GM19463 (cell line): Measurements from ENCODE around the gene OR2A7.
A peak's percentile ranks its signal among the peaks of the same experiment; 100 is the strongest.
"Not testable (repeated sequence)": the region's sequence is repeated elsewhere in the genome, so short reads cannot be mapped to it uniquely, and the experiment has no call there.

ENCODE experiments used
- ATAC-seq: cut with Tn5 transposase; IDR thresholded peaks from one replicate; pipeline ENCODE4 v1.9.1; 2021; ENCODE audit warnings: mild to moderate bottlenecking, moderate library complexity; ENCODE audit not compliant: unreplicated experiment

Gene OR2A7, protein sequence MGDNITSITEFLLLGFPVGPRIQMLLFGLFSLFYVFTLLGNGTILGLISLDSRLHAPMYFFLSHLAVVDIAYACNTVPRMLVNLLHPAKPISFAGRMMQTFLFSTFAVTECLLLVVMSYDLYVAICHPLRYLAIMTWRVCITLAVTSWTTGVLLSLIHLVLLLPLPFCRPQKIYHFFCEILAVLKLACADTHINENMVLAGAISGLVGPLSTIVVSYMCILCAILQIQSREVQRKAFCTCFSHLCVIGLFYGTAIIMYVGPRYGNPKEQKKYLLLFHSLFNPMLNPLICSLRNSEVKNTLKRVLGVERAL

GRCh38 chr7:144264692-144265091 is at the start of gene OR2A7:
Gene OR2A7 (minus strand): TSS chr7:144264792. CDS start chr7:144259628, 5,164 bp downstream.
- ATAC-seq = not testable (repeated sequence)

GRCh38 chr7:144311872-144312469 is 47.4 kb upstream of the OR2A7 start, which contains the start of gene OR2A1:
Gene OR2A1 (plus strand): TSS chr7:144312419. CDS start chr7:144318125, 5,706 bp downstream.
- not testable (repeated sequence) for ATAC-seq

- ATAC-seq = not testable (repeated sequence)
Measured at GRCh38 chr7:144311218-144311617, 46.6 kb upstream of the OR2A7 start.

DNA sequence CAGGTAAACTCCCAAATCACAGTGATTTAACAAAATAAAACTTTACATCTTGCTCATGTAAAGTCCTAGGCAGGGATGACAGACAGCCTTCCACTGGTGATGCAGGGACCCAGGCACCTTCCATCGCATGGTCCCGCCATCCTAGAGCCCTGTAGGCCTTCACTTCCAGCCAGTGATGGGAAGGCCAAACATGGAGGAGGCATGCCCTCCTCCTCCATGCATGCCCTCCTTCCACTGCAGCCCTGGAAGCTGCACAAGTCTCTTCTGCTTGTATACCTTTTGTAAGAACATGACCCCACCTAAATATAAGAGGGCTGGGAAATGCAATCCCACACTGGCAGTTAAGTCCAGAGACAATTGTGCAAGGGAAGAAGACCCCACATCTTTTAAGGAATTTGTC is 45.1 kb upstream of the OR2A7 start:
- not testable (repeated sequence) for ATAC-seq

DNA sequence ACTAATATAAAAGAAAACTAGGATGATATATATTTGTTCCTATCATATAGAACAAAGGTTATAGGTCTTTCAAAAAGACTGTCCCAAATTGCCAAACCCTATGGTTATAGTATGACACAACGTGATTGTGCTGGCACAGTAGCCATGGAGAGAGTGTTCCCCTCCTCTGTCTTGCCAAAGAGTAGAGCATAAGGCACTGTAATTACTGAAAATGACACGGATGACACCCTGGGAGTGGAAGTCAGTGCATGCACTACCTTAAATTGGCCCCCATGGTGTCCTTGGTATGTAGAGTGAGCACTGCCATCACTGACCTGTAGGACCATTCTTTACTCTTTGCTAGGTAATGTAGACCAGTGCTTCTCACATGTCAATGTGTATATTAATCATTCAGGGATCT is 40.6 kb upstream of the OR2A7 start:
- ATAC-seq = not testable (repeated sequence)

DNA sequence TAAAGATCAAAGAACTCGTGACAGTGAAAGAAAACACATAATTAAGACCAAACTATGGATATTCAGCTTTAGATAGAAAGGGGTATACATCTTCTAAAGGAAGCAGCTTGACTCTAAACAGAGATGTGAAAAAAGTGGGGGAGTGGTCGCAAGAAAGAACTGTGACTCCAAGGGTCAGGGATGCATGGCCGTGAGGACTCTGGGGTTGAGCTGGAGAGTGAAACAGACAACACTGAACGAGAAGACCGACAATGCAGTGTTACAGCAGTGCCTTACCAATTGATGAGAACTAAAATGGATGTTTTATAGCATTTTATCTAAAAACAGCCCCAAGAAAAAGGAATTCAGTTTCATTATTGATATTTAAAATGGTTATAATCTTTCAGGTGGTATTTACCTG is 39.0 kb upstream of the OR2A7 start:
- ATAC-seq = not testable (repeated sequence)

- ATAC-seq = peak; percentile 37
Measured at GRCh38 chr7:144302578-144303303, 38.1 kb upstream of the OR2A7 start.

DNA sequence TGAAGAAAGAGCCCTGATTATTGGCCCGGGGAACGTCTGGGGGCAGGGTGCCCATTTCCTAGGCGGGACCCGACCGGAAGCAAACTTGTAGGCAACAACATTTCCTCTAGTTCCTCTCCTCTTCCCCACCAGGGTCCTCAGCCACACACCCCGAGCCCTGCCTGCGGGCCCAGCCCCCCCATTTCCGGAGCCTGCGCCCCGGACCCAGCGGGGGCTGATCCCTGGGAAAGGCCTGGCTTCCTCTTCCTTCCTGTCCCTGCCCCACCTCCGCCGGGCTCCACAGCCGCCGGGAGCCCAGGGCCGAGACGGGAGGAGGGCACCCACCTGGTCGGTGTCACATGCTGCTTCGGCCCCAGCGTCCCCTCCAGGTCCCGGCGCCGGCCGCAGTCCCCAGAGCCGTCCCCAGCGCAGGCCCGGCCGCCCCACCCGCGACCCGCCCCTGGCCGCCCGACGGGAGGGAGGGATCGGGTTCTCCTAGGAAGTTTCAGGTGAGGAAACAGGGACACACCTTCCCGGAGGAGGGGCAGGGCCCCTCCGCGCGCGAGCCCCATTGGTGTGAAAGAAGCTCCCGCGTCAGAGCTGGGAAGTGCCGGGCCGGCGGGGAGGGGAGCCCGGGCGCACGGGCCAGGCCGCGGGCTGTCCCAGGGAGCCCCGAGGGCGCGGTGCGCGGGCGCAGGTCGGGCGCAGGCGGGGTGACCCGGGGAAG is 29.4 kb upstream of the OR2A7 start:
- ATAC-seq = peak; percentile 75

DNA sequence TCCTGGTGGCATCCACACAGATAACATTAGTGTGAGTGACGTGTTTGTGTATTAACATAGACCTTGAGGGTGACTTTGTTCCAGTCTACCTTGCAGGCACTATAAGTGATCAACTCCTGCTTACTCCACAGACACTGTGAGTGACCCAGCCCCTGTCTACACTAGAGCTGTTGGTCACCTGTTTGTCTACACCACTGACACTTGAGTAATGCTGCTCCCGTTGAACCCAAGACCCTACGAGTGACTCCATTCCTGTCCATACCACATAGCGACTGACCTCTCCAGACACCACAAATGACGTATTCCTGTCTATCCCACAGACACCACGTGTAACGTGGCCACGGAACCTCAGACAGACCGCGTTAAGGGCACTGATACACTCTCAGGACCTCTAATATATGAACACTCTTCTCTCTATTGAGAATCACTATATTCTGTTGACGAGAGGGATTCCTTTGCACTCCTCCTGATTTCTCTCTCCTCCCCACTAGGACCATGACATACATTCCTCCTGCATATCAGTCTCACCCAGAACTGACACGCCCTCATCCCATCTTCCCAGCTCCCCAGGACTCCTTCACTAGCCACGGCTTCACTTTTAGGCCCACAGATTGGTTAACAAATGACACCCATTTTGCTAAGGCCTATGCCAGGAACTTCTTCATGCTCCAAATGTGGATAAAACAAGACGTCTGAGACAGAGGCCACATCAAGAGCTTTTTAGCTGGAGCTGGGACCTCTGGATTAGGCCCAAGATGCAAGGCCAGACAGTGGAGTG is 28.0 kb upstream of the OR2A7 start:
- not testable (repeated sequence) for ATAC-seq

DNA sequence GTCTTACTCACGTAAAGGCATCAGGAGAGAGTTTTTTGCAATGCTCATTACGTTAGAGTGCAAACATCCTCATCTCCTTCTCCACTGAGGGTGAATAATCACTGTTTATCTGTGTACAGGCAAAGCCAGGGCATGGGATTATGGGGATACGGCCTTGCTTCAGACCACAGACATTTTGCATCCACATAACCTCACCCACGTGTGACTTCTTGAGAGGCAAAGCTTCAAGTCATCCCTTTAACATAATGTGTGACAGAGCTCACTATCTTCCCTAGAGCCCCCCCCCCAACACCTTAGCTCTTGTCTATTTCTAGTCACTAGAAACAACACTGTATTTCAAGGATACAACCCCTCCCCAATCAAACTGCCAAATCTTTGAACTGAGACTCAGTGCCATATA is 27.0 kb upstream of the OR2A7 start:
- ATAC-seq = not testable (repeated sequence)

- not testable (repeated sequence) for ATAC-seq
Measured at GRCh38 chr7:144287171-144287784, 22.7 kb upstream of the OR2A7 start.

DNA sequence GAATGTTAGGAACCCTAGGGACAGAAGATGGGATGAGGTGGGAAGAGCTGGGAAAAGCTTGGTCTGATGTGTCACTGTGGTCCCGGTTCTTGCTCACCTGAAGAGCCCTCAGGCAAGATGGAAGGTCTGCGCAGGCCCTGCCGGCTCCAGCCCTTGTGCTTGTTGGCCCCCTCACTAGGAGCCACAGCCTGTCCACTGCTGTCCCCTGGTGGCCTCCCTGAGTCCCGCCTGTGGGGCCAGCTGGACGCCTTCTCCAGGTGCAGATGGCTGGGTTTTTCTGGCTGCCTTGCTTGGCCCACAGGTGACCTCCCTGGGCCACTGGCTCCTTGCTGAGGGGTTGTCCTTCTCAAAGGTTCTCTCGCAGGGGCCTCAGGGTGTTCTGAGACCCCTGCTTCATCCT is 19.1 kb upstream of the OR2A7 start:
- ATAC-seq = not testable (repeated sequence)

- not testable (repeated sequence) for ATAC-seq
Measured at GRCh38 chr7:144282490-144282889, 17.9 kb upstream of the OR2A7 start.

- ATAC-seq = not testable (repeated sequence)
Measured at GRCh38 chr7:144281981-144282380, 17.4 kb upstream of the OR2A7 start.

DNA sequence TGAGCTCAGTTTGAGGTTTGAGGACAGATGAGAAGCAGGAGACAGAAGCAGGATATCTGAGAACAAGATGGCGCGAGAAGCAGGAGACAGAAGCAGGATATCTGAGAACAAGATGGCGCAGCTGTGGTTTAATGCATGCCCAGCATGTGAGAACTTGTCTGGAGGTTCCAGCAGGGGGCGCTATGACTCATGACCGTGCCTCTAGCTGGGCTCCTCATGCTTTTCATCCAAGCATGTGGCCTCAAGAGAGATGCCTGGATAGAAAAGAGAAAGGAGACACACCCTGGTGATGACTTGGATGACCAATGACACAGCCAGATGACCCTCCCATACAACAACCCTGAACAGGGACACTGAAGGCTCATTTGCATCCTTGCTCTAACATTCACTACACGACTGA is 15.4 kb upstream of the OR2A7 start:
- peak; percentile 39 for ATAC-seq

GRCh38 chr7:144275281-144275680 is 10.7 kb upstream of the OR2A7 start:
- not testable (repeated sequence) for ATAC-seq

DNA sequence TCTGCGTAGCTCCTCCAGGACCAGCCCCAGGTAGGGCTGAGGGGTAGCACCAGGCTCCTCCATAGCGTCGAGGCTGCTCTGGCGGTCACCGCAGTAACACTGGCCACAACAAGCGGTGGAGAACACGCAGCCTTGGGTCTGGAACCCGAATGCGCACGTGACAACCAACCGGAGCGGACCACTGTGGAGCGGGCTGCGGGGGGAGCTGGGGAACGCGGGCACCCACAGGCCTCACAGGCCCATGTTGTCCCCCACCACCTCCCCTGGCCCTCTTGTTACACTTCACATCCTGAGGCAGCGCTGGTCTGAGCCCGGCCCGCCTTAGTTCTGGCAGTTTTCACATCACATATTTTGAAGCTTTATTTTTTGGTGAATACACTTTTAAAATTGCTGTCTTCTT is 4.6 kb upstream of the OR2A7 start, which contains the start of gene CTAGE8:
CTAGE8 (minus strand) TSS at position 101 of the 400 bp plus-strand sequence; CDS start at position 63, 38 bp downstream.
- not testable (repeated sequence) for ATAC-seq

DNA sequence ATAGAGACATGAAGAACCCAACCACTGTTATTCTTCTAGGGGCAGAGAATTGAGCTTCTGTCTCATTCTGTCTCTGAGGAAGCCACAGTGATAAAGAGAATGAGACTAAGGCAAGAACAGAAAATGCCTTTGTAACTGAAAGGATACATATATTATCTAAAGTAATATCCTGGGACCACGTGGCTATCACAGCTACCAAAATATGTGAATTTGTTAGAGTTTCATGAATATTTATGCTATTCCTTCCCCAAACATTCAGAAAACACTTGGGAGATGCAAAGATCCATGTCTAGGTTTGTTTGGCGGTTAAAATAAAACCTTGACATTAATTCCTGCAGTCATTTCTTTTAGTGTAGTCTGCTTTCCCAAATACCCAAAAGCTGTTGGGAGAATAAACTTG is 2.5 kb downstream of the OR2A7 start:
- not testable (repeated sequence) for ATAC-seq

DNA sequence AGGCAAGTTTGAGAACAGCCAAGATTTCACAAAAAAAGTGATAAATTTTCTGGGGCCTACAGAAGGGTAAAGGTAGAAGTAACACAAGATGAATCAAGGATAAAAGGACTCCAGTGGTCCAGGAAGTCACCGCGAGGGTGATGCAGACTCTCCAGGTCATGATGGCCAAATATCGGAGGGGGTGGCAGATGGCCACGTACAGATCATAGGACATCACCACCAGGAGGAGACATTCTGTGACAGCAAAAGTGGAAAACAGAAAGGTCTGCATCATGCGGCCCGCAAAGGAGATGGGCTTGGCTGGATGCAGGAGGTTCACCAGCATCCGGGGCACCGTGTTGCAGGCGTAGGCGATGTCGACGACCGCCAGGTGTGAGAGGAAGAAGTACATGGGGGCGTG is 5.5 kb downstream of the OR2A7 start:
- not testable (repeated sequence) for ATAC-seq

DNA sequence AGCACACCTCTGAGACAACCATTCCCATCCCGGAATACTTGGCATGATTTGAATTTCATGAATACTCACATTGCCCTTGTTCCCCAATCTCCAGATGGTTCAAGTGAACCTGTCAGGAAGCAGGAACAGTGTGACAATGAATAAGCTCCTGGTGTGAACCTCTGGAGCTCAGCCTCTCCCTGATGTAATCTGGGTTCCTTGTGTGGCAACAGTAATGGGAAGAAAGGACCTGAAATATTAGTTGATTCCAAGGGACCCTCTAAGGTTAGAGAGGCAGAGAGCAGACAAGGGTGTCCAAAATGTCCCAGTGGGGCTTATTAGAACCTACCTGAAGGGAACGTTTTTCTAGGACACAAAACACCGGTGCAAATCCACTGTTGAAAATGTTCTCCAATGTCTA is 8.5 kb downstream of the OR2A7 start:
- ATAC-seq = no peak
